ENCODE measurements around the gene LAMP1.
"Not testable (repeated sequence)": the region's sequence is repeated elsewhere in the genome, so short reads cannot be mapped to it uniquely, and the experiment has no call there.

Gene LAMP1

DNA sequence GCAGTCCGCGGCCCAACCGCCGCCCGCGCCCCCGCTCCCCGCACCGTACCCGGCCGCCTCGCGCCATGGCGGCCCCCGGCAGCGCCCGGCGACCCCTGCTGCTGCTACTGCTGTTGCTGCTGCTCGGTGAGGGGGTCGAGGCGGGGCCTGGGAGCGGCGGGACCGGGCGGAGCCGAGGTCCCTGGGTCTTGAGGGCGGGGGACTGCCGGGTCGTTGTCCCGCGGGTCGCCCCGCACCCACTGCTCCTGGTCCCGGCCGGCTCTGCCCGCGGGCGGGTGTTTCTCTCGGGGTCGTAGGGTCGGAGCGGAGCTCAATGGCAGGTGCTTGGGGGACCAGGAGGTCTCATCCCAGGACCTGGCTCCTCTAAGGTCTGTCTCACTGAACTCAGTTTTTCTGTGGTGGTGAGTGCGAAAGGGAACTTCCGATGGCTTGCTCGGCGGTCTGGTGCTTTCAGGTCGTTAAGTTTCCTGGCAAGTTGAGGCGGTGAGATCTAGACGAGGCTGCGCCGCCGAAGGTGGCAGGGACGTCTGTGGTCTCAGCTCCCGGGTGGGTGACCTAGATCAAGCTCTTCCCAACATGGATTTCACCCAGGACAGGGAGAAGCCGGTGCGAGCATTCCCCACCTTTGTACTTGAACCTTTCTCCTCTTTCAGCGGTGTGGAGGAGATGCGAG lies 467 bp downstream of the LAMP1 start:
- DNase-seq (ENCODE audit: low read depth in 2 of 2): peak; percentile 12 to 31

DNA sequence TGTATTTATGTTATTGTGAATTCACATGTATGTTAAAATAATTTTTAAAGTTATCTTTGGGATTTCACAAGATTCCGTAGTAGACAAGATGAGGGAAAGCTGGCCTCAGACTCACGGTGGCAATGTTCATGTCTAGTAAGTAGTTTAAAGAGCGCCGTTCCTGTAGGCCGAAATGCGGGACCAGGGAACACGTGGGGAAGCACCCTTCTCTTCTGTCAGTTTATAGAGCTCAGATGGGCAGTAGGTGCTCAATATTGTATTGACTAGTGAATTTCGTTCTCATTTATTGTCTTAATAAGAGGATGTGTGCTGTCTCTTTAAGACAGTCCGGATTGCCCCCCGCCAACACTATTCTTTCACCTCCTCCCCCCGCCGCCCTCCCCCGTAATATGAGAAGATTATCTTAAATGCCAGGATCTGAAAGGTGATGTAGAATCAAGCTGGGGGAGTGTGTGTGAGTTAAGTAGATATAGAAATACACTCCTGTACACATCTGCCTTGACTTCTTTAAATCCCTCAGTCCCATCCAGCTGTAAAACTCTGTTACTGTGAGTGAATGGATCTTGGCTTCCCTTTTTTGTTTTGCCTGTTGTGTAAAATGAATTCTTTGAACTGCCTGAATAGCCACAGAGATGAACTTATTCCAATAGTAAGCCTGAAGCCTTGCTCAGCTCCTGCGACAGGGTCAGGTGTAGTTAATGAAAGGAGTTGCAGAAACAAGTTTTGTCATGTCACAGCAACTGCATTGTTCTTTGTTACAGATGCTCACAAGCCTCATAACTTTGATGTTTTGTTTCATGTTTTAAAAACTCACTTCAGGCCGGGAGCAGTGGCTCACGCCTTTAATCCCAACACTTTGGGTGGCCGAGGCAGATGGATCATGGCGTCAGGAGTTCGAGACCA lies 1.3 kb downstream of the LAMP1 start:
- no peak for DNase-seq (ENCODE audit: low read depth in 2 of 2)

DNA sequence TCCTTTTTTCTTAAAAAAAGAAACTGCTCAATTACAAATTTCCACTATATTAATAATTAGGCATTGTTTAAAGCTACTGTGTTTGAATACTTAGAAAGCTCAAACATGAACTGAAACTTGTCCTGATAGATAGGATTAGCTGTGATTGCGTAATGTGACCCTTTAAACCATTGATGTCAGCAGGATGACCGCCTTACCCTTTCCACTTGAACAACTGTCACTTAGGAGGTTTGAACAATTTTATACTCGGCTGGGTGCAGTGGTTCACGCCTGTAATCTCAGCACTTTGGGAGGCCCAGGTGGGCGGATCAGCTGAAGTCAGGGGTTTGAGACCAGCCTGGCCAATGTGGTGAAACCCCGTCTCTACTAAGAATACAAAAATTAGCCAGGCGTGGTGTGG lies 2.9 kb downstream of the LAMP1 start:
- no peak for DNase-seq (ENCODE audit: low read depth in 2 of 2)

DNA sequence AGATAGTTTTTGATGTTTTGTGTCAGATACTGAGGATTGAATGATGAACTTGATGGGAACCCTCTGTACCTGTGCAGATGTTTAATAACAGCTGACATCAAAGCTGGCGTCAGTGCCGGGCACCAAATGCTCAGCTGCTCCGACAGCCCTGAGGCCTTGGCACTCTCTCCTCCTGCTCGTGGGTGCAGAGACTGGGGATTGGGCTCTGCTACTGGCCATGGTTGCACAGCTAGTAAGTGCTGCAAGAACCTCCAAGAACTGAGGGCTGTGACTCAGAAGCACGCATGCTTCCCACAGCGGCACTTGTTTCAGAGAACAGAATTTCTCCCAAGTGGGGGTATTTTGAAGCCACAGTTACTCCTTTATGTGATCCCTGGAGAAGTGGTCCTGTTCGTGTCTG lies 5.9 kb downstream of the LAMP1 start:
- no peak for DNase-seq (ENCODE audit: low read depth in 2 of 2)

DNA sequence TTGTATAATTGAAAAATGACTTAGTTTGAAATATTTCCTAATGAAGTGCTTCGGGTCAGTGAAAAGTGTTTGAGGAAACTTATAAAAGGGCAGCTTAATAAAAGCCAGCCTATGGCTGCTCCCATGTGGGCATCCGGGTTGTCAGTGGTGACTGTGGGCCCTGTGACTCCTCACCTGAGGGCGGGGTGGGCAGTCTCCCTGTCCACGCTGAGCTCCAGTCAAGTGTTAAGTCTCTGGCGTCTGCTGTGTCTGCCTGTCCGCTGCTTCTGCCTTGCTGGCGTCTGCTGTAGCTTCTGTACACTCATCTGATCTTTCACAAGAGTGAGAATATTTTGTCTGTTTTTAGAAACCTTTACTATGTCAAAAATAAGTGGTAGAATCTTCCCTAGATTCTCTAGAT lies 7.1 kb downstream of the LAMP1 start:
- DNase-seq (ENCODE audit: low read depth in 2 of 2): no peak

DNA sequence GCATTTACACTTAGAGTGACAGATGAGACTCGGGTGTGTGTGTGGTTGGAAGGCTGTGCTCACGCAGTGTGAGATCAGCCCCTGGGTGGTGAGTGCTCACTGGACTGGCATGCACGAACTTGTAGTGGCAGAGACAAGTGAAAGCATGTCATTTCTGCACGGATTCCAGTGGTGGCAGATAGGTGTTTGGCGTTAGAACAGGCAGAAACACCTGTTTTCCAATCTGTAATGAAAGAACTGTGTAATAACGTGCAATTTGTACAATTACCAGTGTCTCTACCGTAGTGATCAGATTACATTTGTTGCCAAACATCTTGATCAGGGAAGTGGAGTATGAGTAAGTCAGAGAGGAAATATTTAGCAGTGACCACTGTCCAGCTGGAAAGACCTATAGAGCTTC lies 8.2 kb downstream of the LAMP1 start:
- no peak for DNase-seq (ENCODE audit: low read depth in 2 of 2)

DNA sequence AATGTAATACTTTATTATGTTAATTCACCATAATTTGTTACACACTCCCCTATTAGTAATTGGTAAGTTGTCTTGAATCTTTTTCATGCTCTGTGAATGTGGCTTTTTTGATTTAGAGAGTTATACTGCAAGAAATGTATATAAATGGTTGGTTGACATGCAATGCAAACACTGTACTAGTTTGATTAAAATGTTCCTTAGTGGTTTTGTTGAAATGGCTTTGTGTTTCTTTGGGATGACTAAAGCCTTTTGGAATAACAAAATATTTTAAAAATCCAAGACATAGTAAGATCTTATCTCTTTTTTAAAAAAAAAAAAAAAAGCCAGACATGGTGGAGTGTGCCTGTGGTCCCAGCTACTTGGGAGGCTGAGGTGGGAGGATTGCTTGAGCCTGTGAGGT lies 10.5 kb downstream of the LAMP1 start:
- no peak for DNase-seq (ENCODE audit: low read depth in 2 of 2)

DNA sequence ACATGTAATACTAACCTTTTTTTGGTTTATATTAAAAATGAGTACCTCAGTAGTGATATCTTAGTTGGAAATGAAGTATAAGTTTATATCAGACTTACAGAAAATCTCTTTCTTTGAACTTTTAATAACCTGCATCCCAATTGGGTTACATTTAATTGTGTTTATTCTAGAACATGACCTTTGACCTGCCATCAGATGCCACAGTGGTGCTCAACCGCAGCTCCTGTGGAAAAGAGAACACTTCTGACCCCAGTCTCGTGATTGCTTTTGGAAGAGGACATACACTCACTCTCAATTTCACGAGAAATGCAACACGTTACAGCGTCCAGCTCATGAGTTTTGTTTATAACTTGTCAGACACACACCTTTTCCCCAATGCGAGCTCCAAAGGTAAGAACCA lies 12.4 kb downstream of the LAMP1 start:
- no peak for DNase-seq (ENCODE audit: low read depth in 2 of 2)

DNA sequence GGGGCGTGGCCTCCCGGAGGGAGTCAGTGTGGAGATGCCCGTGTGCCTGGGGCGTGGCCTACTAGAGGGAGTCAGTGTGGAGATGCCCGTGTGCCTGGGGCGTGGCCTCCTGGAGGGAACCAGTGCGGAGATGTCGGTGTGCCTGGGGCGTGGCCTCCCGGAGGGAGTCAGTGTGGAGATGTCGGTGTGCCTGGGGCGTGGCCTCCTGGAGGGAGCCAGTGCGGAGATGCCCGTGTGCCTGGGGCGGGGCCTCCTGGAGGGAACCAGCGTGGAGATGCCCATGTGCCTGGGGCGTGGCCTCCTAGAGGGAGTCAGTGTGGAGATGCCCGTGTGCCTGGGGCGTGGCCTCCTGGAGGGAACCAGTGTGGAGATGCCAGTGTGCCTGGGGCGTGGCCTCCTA lies 17.1 kb downstream of the LAMP1 start:
- DNase-seq (ENCODE audit: low read depth in 2 of 2): not testable (repeated sequence)

DNA sequence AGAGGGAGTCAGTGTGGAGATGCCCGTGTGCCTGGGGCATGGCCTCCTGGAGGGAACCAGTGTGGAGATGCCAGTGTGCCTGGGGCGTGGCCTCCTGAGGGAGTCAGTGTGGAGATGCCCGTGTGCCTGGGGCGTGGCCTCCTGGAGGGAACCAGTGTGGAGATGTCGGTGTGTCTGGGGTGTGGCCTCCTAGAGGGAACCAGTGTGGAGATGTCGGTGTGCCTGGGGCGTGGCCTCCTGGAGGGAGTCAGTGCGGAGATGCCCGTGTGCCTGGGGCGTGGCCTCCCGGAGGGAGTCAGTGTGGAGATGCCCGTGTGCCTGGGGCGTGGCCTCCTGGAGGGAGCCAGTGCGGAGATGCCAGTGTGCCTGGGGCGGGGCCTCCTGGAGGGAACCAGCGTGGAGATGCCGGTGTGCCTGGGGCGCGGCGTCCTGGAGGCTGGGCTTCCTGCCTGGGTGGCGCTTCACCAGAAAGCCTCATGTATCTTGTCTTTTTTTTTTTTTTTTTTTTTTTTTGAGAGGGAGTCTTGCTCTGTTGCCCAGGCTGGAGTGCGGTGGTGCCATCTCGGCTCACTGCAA lies 17.9 kb downstream of the LAMP1 start:
- not testable (repeated sequence) for DNase-seq (ENCODE audit: low read depth in 2 of 2)

DNA sequence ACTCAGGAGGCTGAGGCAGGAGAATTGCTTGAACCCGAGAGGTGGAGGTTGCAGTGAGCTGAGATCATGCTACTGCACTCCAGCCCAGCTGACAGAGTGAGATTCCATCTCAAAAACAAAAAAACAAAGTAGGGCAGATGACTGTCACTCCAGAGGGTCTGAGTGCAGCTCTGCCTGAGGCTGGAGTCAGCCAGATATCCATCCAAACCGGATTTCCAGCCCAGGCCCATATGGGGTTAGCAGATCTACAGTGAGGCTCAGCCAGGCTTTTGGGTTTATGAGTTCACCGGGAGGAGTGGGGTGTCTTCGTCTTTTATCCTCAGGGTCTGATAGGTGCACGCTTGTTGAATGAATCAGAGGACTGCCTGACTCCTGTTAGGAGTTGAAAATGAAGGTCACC lies 19.0 kb downstream of the LAMP1 start:
- DNase-seq (ENCODE audit: low read depth in 2 of 2): no peak

DNA sequence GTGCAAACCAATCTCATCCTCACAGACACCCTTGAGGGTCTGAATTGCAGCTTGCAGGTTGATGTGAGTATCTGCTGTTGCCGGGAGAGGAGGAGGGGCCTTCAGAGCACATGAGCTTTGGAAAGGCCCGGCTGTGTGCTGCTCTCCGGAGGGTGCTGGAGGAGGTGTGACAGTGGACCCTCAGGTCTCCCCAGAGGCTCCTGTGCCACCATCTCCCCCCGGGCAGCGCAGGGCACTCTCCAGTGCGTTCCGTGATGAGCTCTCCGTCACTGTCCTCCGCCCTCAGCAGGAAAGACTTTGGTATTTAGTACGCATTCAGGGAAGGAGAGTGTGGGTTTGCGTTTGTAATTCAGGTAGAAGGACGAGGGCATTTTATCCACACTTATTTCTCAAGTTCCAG lies 20.0 kb downstream of the LAMP1 start:
- DNase-seq (ENCODE audit: low read depth in 2 of 2): no peak

DNA sequence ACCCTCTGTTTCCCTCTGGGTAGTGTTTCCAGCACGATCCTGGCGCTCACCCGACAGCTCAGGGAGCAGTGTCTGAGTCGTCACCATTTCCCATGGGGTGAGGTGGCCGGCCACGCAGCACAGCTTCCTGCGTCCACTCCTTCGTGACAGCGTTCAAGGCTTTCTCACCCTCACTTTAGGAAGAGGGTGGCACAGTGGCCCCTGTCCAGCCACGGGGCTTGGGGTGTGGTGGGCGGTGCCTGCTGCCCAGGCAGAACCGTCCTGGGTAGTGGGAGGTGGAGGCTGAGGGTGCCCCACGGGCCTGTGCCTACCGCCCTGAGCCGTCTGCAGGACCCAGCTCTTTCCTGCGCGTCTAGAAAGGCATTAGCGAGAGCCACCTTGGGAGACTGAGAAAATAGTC lies 21.9 kb downstream of the LAMP1 start:
- DNase-seq (ENCODE audit: low read depth in 2 of 2): no peak

DNA sequence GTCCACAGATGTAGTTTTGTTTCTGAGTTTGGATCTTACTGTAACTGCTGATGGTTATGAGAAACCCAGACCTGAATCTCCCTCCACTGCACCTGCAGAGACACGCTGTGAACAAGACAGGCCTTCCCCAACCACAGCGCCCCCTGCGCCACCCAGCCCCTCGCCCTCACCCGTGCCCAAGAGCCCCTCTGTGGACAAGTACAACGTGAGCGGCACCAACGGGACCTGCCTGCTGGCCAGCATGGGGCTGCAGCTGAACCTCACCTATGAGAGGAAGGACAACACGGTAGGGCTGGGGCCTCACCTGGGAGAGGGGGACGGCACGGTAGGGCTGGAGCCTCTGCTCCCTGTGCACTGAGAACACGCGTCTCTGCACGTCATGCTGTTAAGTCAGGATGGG lies 22.3 kb downstream of the LAMP1 start:
- no peak for DNase-seq (ENCODE audit: low read depth in 2 of 2)

DNA sequence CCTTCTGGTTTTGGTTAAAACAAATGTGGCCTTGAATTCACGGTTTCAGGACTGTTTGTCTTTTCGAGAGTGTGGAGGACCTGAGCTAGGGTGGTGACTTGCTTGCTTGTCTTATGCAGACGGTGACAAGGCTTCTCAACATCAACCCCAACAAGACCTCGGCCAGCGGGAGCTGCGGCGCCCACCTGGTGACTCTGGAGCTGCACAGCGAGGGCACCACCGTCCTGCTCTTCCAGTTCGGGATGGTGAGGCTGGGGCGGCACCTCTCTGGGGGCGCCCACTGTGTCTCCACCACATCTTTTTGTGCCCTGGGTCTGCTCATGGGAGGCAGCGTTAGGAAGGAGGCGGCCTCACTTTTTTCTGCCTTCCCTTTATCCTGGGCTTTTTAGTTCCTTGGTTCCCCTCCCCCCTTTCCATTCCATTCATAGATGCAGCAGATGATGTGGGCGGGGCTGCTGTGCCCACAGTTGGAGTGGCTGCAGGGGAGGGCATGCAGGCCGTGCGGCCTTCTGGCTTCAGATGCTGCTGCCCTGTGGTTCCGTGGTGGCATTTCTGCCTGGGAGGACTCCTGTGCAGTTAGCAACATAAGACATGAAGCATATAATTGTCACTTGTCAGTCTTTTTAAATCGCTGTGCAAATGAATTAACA lies 23.3 kb downstream of the LAMP1 start:
- DNase-seq (ENCODE audit: low read depth in 2 of 2): no peak

DNA sequence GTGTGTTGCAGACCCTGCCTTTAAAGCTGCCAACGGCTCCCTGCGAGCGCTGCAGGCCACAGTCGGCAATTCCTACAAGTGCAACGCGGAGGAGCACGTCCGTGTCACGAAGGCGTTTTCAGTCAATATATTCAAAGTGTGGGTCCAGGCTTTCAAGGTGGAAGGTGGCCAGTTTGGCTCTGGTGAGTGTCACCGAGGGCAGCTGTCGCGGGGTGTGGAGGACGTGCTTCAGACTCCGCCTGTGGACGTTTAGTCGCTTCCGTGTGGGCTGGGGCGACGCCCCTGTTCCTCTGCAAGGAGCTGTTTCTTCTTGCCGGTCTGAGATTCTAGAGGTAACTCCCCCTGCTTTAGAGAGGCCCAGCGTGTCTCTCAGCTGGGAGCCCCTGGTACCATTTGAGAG lies 24.5 kb downstream of the LAMP1 start:
- DNase-seq (ENCODE audit: low read depth in 2 of 2): no peak

DNA sequence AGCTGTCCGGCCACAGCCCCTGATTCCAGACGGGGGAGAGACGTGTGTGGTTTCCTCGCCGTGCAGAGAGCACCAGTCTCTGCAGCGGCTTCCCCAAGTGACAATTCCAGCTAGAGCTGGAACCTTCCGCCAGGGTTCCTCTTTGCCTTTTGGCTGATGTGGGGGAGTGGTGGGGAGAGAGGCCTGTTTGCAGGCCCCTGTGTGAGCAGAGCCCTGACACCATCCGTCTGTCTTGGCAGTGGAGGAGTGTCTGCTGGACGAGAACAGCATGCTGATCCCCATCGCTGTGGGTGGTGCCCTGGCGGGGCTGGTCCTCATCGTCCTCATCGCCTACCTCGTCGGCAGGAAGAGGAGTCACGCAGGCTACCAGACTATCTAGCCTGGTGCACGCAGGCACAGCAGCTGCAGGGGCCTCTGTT lies 25.0 kb downstream of the LAMP1 start:
- DNase-seq (ENCODE audit: low read depth in 2 of 2): no peak

DNA sequence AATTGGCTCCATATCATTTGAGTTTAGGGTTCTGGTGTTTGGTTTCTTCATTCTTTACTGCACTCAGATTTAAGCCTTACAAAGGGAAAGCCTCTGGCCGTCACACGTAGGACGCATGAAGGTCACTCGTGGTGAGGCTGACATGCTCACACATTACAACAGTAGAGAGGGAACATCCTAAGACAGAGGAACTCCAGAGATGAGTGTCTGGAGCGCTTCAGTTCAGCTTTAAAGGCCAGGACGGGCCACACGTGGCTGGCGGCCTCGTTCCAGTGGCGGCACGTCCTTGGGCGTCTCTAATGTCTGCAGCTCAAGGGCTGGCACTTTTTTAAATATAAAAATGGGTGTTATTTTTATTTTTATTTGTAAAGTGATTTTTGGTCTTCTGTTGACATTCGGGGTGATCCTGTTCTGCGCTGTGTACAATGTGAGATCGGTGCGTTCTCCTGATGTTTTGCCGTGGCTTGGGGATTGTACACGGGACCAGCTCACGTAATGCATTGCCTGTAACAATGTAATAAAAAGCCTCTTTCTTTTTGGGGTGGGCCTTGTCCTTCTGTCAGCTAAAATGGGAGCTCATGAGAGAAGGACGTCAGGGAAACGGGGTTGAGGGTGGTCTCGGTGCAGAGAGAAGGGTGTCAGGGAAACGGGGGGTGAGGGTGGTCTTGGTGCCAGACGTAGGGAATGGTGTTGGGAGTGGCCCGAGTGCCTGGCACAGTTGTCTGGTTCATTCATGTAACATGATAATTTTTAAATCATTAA lies 26.0 kb downstream of the LAMP1 start:
- DNase-seq (ENCODE audit: low read depth in 2 of 2): no peak

DNA sequence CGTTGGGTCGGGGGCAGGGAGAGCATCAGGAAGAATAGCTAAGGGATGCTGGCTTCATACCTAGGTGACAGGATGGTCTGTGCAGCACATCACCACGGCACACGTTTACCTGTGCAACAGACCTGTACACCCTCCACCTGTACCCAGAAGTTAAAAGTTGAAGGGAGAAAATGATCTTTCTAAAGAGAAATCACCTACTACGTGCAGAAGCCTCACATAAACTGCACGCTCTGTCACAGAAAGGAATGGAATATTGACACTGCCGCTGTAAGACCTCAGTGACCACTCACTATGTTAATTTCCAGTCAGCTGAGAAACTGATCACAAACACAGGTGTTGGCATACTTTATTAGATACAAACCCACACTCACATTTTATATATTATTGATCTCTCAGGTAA lies 26.8 kb downstream of the LAMP1 start:
- DNase-seq (ENCODE audit: low read depth in 2 of 2): no peak

DNA sequence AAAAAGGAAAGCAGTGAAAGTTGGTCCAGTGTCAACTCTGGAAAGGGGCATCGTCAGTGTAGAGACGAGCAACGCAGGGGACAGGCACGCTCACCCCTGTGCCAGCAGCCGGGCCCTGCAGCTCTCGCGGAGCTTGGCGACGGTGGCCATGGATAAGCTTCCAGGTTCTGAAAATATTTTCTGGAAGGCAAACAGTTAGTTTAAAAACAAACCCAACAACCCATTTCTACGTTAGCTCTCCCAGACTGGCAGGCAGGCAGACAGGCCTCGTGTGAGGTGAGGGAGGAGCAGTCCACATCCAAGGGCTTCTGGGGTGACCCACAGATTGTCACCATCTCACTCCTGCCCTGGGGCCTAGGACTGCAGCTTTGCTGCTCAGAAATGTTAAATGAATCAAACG lies 27.4 kb downstream of the LAMP1 start:
- no peak for DNase-seq (ENCODE audit: low read depth in 2 of 2)

DNA sequence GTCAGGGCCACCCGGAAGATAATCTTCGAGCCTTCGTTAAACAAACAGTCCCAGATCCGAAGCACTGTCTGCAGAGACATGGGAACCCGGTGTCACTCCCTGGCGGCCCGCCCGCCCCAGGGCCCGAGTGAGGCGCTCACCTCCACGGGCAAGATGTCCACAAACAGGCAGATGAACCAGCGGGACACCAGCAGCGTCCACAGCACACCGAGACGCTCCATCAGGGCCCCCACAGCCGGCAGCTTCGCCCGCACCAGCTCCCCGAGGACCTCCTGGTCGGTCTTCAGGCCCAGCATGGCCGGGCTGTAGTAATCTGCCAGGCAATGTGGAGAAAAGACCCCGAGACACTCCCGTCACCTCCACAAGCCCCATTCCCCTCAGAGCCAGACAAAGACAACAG lies 28.7 kb downstream of the LAMP1 start:
- no peak for DNase-seq (ENCODE audit: low read depth in 2 of 2)

DNA sequence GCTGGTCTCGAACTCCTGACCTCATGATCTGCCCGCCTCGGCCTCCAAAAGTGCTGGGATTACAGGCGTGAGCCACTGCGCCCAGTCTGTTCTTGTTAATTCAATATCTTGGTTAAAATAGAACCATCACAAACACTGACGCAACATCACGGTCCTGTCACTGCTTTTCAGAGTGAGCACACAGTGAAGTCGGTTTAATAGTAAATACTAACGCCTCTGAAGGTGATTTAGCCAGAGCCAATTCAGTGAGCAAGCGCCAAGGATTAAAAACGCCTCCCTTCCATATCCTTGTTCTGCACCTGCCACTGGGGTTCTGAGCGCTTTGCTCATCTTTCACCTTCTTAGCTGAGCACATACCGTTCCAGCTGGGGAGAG lies 30.3 kb downstream of the LAMP1 start:
- no peak for DNase-seq (ENCODE audit: low read depth in 2 of 2)
